Lower lobe of right lung (tissue), 2 donors: ENCODE measurements around the gene C20orf141. TPM values are rescaled to one million over a fixed set of nuclear protein-coding genes. Genes with fewer than 3 reads are reported as not detected.

Source experiments
- ATAC-seq, 2 donors: fragments of 200-7000 bp; cut with Tn5 transposase; one replicate each; pipeline ENCODE4 v1.9.1; 2020 to 2022; ENCODE audit warnings: mild to moderate bottlenecking in 2 of 2, moderate library complexity in 2 of 2
- DNase-seq: peaks from one replicate; pipeline ENCODE4 v3.0.0-alpha.2; 2020
- H3K27ac ChIP-seq: fragments of 200-600 bp; one replicate; pipeline ENCODE4 v1.8.0; 2022
- H3K27me3 ChIP-seq: fragments of 200-600 bp; one replicate; pipeline ENCODE4 v1.8.0; 2022; ENCODE audit warnings: low read depth
- H3K36me3 ChIP-seq: fragments of 200-600 bp; one replicate; pipeline ENCODE4 v1.8.0; 2022; ENCODE audit warnings: mild to moderate bottlenecking
- H3K4me1 ChIP-seq: fragments of 200-600 bp; one replicate; pipeline ENCODE4 v1.8.0; 2022
- H3K4me3 ChIP-seq: fragments of 200-600 bp; one replicate; pipeline ENCODE4 v1.8.0; 2022; ENCODE audit warnings: mild to moderate bottlenecking
- H3K9me3 ChIP-seq: fragments of 200-600 bp; one replicate; pipeline ENCODE4 v1.8.0; 2022
- CTCF ChIP-seq: fragments of 200-600 bp; IDR thresholded peaks from one replicate; pipeline ENCODE4 v1.8.0; 2022; ENCODE audit warnings: antibody characterized with exemption, mild to moderate bottlenecking
- intact Hi-C: fragments of 100-400 bp; cut with DNase I; formaldehyde crosslinking; loops from one replicate; pipeline ENCODE4 v1.11.0; 2022
- total RNA-seq: library from RNA; stranded (reverse); fragmentation: NEBNext Ultra II Directional; extraction: Animal tissue kit (Norgen Biotek cat#: 25700); gene quantifications from one replicate; pipeline ENCODE4 v1.2.1, GENCODE V29; 2021
- donor health status: DM: no; HTN: yes; CAD: no; lungs with severe emphysema.

The C20orf141 gene
- total RNA-seq, 1 donor from 2014 or later = not detected

- Histone ChIP-seq H3K36me3 (no peaks in the 10 kb centered on the region), H3K4me1 (peaks cover 2% of the 10 kb centered on the region), H3K4me3 (no peak overlapping the region), H3K9me3 (no peaks in the 10 kb centered on the region), H3K27me3 (peaks cover 20% of the 10 kb centered on the region), H3K27ac (no peak overlapping the region)
- no peak for TF ChIP-seq CTCF
- intact Hi-C loops = no loop called here
- DNase-seq (no peak), ATAC-seq (no peak)
These were observed 20.5 kb upstream of the C20orf141 start for GRCh38 chr20:2794202-2794748.

GRCh38 chr20:2794866-2795447 is 19.8 kb upstream of the C20orf141 start:
- Histone ChIP-seq H3K27me3 (peaks cover 27% of the 10 kb centered on the region), H3K27ac (no peak overlapping the region)
- no peak for ATAC-seq

GRCh38 chr20:2795451-2795850 is 19.3 kb upstream of the C20orf141 start:
- peaks cover 32% of the 10 kb centered on the region for H3K27me3 ChIP-seq
- H3K36me3 ChIP-seq = no peaks in the 10 kb centered on the region
- no peak overlapping the region for H3K4me3 ChIP-seq
- TF ChIP-seq CTCF = no peak
- H3K27ac ChIP-seq = no peak overlapping the region
- H3K9me3 ChIP-seq = no peaks in the 10 kb centered on the region
- peaks cover 12% of the 10 kb centered on the region for H3K4me1 ChIP-seq
- no peak for ATAC-seq
- intact Hi-C loops = no loop called here
- DNase-seq = no peak

More at GRCh38 chr20:2794866-2795447, 19.8 kb upstream of the C20orf141 start:
- no peak overlapping the region for H3K4me3 ChIP-seq
- no peak for DNase-seq
- peaks cover 8% of the 10 kb centered on the region for H3K4me1 ChIP-seq
- no peaks in the 10 kb centered on the region for H3K9me3 ChIP-seq
- TF ChIP-seq CTCF = no peak
- intact Hi-C loops = no loop called here
- H3K36me3 ChIP-seq = no peaks in the 10 kb centered on the region

GRCh38 chr20:2796011-2796660 is 18.7 kb upstream of the C20orf141 start:
- Histone ChIP-seq H3K9me3 (no peaks in the 10 kb centered on the region), H3K4me1 (peaks cover 19% of the 10 kb centered on the region), H3K4me3 (no peak overlapping the region), H3K27me3 (peaks cover 39% of the 10 kb centered on the region), H3K36me3 (no peaks in the 10 kb centered on the region), H3K27ac (no peak overlapping the region)
- TF ChIP-seq CTCF = no peak
- DNase-seq = no peak
- no peak for ATAC-seq
- intact Hi-C loops = no loop called here

- no peak for DNase-seq
- H3K4me3 ChIP-seq = no peak overlapping the region
- no peak for ATAC-seq
- H3K27me3 ChIP-seq = peaks cover 51% of the 10 kb centered on the region
- intact Hi-C loops = no loop called here
- H3K9me3 ChIP-seq = no peaks in the 10 kb centered on the region
- H3K36me3 ChIP-seq = no peaks in the 10 kb centered on the region
- H3K27ac ChIP-seq = no peak overlapping the region
- TF ChIP-seq CTCF = no peak
- H3K4me1 ChIP-seq = peaks cover 24% of the 10 kb centered on the region
These were observed 17.4 kb upstream of the C20orf141 start for GRCh38 chr20:2797136-2797983.
